Mesothelial cell of epicardium (in vitro differentiated cells): ENCODE measurements around the gene ITGB8. TPM values are rescaled to one million over a fixed set of nuclear protein-coding genes. Genes with fewer than 3 reads are reported as not detected.

Experiments used
- DNase-seq, 2 experiments: peaks; one replicate each; pipeline ENCODE4 v3.0.0; 2021; ENCODE audit warnings: low spot score in 2 of 2; ENCODE audit not compliant: unreplicated experiment in 2 of 2
- H3K27ac Mint-ChIP-seq: 2 replicates; pipeline ENCODE4 v1.8.0; 2021; ENCODE audit warnings: mixed read lengths
- H3K27me3 Mint-ChIP-seq: 2 replicates; pipeline ENCODE4 v1.8.0; 2021; ENCODE audit warnings: low read depth, mixed read lengths
- H3K36me3 Mint-ChIP-seq: 2 replicates; pipeline ENCODE4 v1.8.0; 2021; ENCODE audit warnings: mixed read lengths
- H3K4me1 Mint-ChIP-seq: 2 replicates; pipeline ENCODE4 v1.8.0; 2021; ENCODE audit warnings: mixed read lengths
- H3K4me3 Mint-ChIP-seq: 2 replicates; pipeline ENCODE4 v1.8.0; 2021; ENCODE audit warnings: mild to moderate bottlenecking, moderate library complexity, mixed read lengths
- H3K9me3 Mint-ChIP-seq: 2 replicates; pipeline ENCODE4 v1.8.0; 2021; ENCODE audit warnings: mixed read lengths
- total RNA-seq: library from RNA; stranded (reverse); gene quantifications from 3 replicates; pipeline ENCODE4 v1.2.1, GENCODE V29; 2021
- TF ChIP-seq, protein P1 (sequence below): fragments of 200-600 bp; sonication (generic); IDR thresholded peaks from one replicate; pipeline ENCODE4 v1.5.0; 2021; ENCODE audit warnings: antibody characterized with exemption; ENCODE audit not compliant: unreplicated experiment

Gene ITGB8
- total RNA-seq, 1 donor from 2014 or later, result 15.6 TPM

- DNase-seq, result no peak
- no peak overlapping the region for H3K27ac Mint-ChIP-seq
- H3K4me1 Mint-ChIP-seq, result peaks cover 5% of the 10 kb centered on the region
- H3K27me3 Mint-ChIP-seq, result no peaks in the 10 kb centered on the region
- H3K36me3 Mint-ChIP-seq, result peaks cover 35% of the 10 kb centered on the region
- no peak overlapping the region for H3K4me3 Mint-ChIP-seq
- no peaks in the 10 kb centered on the region for H3K9me3 Mint-ChIP-seq
- TF ChIP-seq, protein P1, sequence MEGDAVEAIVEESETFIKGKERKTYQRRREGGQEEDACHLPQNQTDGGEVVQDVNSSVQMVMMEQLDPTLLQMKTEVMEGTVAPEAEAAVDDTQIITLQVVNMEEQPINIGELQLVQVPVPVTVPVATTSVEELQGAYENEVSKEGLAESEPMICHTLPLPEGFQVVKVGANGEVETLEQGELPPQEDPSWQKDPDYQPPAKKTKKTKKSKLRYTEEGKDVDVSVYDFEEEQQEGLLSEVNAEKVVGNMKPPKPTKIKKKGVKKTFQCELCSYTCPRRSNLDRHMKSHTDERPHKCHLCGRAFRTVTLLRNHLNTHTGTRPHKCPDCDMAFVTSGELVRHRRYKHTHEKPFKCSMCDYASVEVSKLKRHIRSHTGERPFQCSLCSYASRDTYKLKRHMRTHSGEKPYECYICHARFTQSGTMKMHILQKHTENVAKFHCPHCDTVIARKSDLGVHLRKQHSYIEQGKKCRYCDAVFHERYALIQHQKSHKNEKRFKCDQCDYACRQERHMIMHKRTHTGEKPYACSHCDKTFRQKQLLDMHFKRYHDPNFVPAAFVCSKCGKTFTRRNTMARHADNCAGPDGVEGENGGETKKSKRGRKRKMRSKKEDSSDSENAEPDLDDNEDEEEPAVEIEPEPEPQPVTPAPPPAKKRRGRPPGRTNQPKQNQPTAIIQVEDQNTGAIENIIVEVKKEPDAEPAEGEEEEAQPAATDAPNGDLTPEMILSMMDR, result no peak
Measured at GRCh38 chr7:20393021-20393610, 62.4 kb downstream of the ITGB8 start.

DNA sequence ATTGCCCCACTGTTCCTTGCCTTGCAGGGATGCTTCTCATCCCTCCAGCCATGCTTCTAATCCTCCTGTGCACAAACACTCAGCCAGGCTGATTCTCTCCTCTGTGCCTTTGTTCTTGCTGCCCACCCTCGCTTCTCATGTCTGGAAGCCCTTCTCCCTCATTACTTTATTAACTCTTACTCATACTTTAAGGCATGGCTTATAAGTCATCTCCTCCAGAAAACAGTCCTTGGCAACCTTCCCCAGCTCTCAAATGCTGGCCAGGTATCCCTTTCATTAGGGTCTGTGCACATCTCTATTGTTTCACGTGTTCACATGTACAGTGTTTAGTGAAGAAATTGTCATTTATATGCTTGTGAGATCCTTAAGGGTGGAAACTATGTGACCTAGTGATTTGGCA is 62.9 kb downstream of the ITGB8 start:
- TF ChIP-seq, protein P1, result no peak
- DNase-seq, result no peak
- Mint-ChIP-seq H3K27ac (no peak overlapping the region), H3K4me1 (peaks cover 2% of the 10 kb centered on the region), H3K36me3 (peaks cover 35% of the 10 kb centered on the region), H3K9me3 (no peaks in the 10 kb centered on the region), H3K4me3 (no peak overlapping the region), H3K27me3 (no peaks in the 10 kb centered on the region)

GRCh38 chr7:20394284-20394683 is 63.6 kb downstream of the ITGB8 start:
- H3K9me3 Mint-ChIP-seq, result no peaks in the 10 kb centered on the region
- no peaks in the 10 kb centered on the region for H3K27me3 Mint-ChIP-seq
- H3K27ac Mint-ChIP-seq, result no peak overlapping the region
- peaks cover 5% of the 10 kb centered on the region for H3K4me1 Mint-ChIP-seq
- DNase-seq, result no peak
- peaks cover 35% of the 10 kb centered on the region for H3K36me3 Mint-ChIP-seq
- H3K4me3 Mint-ChIP-seq, result no peak overlapping the region
- TF ChIP-seq, protein P1, result no peak

DNA sequence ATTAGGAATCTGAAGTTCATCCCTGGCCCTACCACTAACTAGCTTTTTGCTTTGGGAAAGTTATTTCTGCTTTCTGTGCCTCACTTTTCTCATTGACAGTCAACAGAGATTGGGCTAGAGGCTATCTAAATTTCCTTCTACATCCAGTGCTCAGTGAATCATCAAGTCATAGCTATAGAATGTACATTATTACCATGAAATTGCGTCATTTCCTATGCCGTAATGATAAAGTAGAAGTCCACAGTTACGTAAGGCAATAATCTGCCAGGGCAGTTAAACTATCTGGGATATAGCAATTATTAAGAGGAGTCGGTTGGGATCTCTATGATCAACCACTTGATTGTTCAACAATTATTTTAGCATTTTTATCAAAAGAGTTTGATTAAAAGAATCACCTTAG is 64.4 kb downstream of the ITGB8 start:
- no peak overlapping the region for H3K4me3 Mint-ChIP-seq
- peaks cover 35% of the 10 kb centered on the region for H3K36me3 Mint-ChIP-seq
- no peaks in the 10 kb centered on the region for H3K27me3 Mint-ChIP-seq
- TF ChIP-seq, protein P1, result no peak
- DNase-seq, result no peak
- no peak overlapping the region for H3K27ac Mint-ChIP-seq
- no peaks in the 10 kb centered on the region for H3K9me3 Mint-ChIP-seq
- peaks cover 7% of the 10 kb centered on the region for H3K4me1 Mint-ChIP-seq

DNA sequence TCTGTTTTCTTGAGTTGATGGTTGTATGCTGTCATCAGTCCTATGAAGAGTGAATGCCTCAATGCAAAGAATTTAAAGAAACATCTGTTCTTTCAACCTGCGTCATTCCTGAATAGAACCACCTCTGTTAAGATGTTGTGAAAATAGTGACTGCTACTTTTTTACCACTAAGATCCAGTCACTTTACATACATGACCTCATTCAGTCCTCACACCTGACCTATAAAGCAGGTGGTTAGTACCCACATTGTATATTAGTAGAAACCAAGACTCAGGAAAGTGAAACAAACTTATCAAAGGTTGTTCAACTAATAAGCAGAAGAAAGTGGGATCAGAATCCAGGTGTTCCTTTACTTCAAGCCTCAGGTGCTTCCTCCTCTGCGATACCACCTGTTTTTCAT is 64.8 kb downstream of the ITGB8 start:
- DNase-seq, result no peak
- peaks cover 35% of the 10 kb centered on the region for H3K36me3 Mint-ChIP-seq
- H3K9me3 Mint-ChIP-seq, result no peaks in the 10 kb centered on the region
- no peak overlapping the region for H3K27ac Mint-ChIP-seq
- H3K27me3 Mint-ChIP-seq, result no peaks in the 10 kb centered on the region
- H3K4me3 Mint-ChIP-seq, result no peak overlapping the region
- peaks cover 7% of the 10 kb centered on the region for H3K4me1 Mint-ChIP-seq
- TF ChIP-seq, protein P1, result no peak

DNA sequence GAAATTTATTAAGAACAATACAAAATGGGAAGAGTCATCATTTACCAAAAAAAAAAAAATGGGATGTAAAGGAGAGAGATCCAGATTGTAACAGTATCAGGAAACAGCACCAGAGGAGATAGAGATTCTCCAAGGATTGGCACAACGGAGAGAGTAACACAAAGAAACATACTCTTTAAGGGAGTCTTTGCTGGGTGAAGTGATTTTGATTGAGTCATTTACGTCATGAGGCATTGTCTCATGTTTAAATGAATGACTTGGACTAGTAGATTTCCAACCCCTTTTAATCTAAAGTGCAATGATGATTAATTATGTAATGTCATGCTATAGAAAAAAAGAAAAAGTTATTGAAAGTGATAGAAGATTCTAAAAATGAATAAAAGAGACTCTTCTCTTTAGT is 68.8 kb downstream of the ITGB8 start:
- no peaks in the 10 kb centered on the region for H3K9me3 Mint-ChIP-seq
- DNase-seq, result no peak
- H3K36me3 Mint-ChIP-seq, result peaks cover 18% of the 10 kb centered on the region
- H3K4me3 Mint-ChIP-seq, result no peak overlapping the region
- H3K27ac Mint-ChIP-seq, result no peak overlapping the region
- TF ChIP-seq, protein P1, result no peak
- H3K27me3 Mint-ChIP-seq, result no peaks in the 10 kb centered on the region
- peaks cover 10% of the 10 kb centered on the region for H3K4me1 Mint-ChIP-seq
